Osteocyte (in vitro differentiated cells): ENCODE measurements around the gene KLHL25. TPM values are rescaled to one million over a fixed set of nuclear protein-coding genes. Genes with fewer than 3 reads are reported as not detected.

Source experiments
- DNase-seq: peaks from one replicate; pipeline ENCODE4 v3.0.0; 2021; ENCODE audit warnings: mixed read lengths; ENCODE audit not compliant: unreplicated experiment; ENCODE audit errors: extremely low spot score
- H3K27ac Mint-ChIP-seq: one replicate; pipeline ENCODE4 v1.8.0; 2021; ENCODE audit warnings: mild to moderate bottlenecking, mixed read lengths; ENCODE audit not compliant: unreplicated experiment
- H3K27me3 Mint-ChIP-seq: one replicate; pipeline ENCODE4 v1.8.0; 2021; ENCODE audit warnings: mixed read lengths; ENCODE audit not compliant: unreplicated experiment
- H3K36me3 Mint-ChIP-seq: one replicate; pipeline ENCODE4 v1.8.0; 2021; ENCODE audit warnings: mixed read lengths; ENCODE audit not compliant: unreplicated experiment
- H3K4me1 Mint-ChIP-seq: one replicate; pipeline ENCODE4 v1.8.0; 2021; ENCODE audit warnings: mixed read lengths; ENCODE audit not compliant: unreplicated experiment
- H3K4me3 Mint-ChIP-seq: one replicate; pipeline ENCODE4 v1.8.0; 2021; ENCODE audit warnings: mild to moderate bottlenecking, moderate library complexity, mixed read lengths; ENCODE audit not compliant: unreplicated experiment
- H3K9me3 Mint-ChIP-seq: one replicate; pipeline ENCODE4 v1.8.0; 2021; ENCODE audit warnings: mixed read lengths; ENCODE audit not compliant: unreplicated experiment
- CTCF ChIP-seq: fragments of 200-600 bp; sonication (generic); IDR thresholded peaks from 2 replicates; pipeline ENCODE4 v1.5.0; 2021; ENCODE audit warnings: antibody characterized with exemption, mild to moderate bottlenecking, moderate library complexity
- total RNA-seq: library from RNA; stranded (reverse); gene quantifications from 2 replicates; pipeline ENCODE4 v1.2.1, GENCODE V29; 2021

Gene KLHL25
- total RNA-seq, 1 donor from 2014 or later, result 3.6 TPM

- H3K27ac Mint-ChIP-seq, result no peak overlapping the region
- TF ChIP-seq CTCF, result no peak
- no peaks in the 10 kb centered on the region for H3K9me3 Mint-ChIP-seq
- H3K4me3 Mint-ChIP-seq, result no peak overlapping the region
- H3K27me3 Mint-ChIP-seq, result no peaks in the 10 kb centered on the region
- DNase-seq, result no peak
- no peaks in the 10 kb centered on the region for H3K36me3 Mint-ChIP-seq
- H3K4me1 Mint-ChIP-seq, result peaks cover 41% of the 10 kb centered on the region
Observed at GRCh38 chr15:85767785-85768529, 26.8 kb downstream of the KLHL25 start.

DNA sequence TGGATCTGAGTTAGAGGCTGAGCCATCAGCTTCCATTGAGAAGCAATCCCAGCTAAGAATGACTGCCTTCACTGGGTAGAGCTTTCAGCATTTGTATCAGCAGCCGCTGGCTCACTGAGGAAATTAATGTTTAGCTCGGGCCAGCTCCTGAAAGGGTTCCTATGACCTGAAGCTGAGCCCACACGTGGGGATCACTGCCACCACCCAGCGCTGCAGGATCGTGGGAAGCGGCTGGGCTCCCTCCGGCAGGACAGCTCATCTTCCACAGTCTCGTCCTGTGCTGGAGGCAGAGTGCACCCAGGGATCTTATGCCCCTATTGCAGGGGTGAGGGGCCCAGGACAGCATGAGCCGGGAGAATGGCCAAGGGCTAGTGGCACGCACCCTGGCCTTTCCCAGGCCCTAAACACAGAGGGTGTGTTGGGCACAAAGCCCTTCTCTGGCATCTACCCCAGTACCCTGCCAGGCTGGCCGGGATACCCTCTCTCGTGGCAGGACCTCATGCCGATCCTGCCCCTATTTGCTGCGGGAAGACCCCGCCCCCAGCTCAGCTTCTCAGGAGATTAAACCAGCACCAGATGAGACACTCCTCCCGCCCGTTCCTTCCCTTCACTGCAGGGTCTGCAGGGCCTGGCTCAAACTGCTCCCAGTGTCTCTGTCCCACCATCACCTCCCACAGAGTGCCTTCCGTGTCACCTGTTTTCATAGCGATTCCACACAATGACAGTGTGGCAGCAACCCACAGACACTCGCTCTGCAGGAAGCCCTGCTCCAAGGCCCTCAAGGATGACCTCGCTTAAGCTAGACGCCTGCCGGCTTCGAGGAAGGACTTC, 28.5 kb downstream of the KLHL25 start:
- Mint-ChIP-seq H3K4me1 (peaks cover 32% of the 10 kb centered on the region), H3K36me3 (peaks cover 2% of the 10 kb centered on the region), H3K27ac (peak overlapping the region; percentile 50), H3K9me3 (no peaks in the 10 kb centered on the region), H3K4me3 (no peak overlapping the region), H3K27me3 (no peaks in the 10 kb centered on the region)
- DNase-seq, result no peak
- TF ChIP-seq CTCF, result no peak

DNA sequence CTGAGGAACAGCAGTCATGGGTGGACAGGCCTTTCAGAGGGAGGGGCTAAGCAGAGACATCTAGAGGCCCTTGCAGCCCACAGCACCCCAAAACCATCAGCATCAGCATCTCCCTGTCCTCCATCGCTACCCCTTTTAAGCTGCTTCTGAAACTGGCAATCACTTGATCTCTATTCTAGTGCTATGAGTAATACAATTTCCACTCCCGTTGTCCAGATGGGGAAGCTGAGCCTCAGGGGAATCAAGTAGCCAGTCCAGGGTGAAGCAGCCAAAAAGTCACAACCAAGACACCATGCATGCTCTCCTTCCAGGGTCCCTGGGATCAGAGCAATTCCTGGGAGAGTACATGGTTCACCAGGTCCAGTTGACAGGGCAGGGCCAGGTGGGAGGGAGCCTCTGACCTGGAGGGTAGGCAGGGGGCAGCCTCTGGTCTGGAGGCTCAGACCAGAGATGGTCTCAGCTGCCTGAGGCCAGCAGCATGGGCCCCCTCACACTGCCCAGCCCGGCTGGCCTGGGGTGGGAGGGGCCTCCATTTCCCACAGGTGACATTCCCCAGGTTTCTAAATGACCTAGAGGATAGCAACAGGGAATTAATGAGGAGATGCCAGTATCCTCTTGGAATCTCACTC, 30.0 kb downstream of the KLHL25 start:
- H3K27ac Mint-ChIP-seq, result no peak overlapping the region
- TF ChIP-seq CTCF, result no peak
- H3K9me3 Mint-ChIP-seq, result no peaks in the 10 kb centered on the region
- H3K27me3 Mint-ChIP-seq, result no peaks in the 10 kb centered on the region
- DNase-seq, result no peak
- H3K36me3 Mint-ChIP-seq, result peaks cover 2% of the 10 kb centered on the region
- no peak overlapping the region for H3K4me3 Mint-ChIP-seq
- H3K4me1 Mint-ChIP-seq, result peaks cover 17% of the 10 kb centered on the region

DNA sequence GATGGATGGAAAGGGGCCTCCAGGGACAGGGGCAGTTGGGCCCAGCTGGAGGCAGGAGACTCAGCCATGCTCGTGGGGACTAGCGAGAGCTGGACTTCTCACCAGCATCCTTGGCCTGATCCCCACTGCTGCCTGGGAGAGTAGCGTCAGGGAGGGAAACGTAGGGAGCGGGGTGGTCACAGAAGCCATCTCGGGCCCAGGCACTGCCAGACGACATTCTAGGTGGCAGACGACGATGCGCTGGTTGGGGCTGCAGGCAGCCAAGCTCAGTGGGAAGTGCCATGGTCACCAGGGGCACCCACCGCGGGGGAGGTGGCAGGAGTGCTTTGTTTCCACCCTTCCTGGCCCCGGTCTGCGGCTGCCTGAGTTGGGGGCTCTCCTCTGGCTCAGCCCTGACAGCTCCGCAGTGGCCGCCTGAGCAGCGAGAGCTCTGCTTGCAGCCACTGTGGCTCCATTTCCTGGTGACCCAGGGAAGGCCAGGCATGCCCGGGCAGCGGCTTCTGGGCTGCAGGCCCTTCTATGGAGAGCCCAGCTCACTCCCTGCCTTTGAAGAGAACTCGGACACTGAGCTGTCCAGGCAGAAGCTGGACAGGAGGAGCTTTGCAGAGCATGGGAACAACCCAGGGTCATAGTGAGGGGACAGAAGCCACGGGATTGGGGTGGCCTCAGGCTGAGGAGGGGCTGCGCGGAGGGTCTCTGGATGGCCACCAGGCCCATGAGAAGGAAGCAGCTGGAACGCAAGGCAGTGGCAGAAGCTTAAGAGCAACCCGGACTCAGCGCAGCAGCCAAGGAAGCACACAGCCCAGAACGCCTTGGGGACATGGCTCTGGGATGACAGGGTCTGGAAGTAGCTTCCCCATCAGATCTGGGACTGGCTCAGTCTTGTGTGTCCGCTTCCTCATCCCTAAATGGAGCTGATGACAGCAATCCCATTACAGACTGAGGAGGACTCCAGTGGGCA, 30.8 kb downstream of the KLHL25 start:
- Mint-ChIP-seq H3K4me1 (peaks cover 17% of the 10 kb centered on the region), H3K27me3 (no peaks in the 10 kb centered on the region), H3K27ac (no peak overlapping the region), H3K4me3 (no peak overlapping the region), H3K36me3 (peaks cover 2% of the 10 kb centered on the region), H3K9me3 (no peaks in the 10 kb centered on the region)
- no peak for DNase-seq
- no peak for TF ChIP-seq CTCF
